Mesenchymal stem cell (in vitro differentiated cells and primary cell): ENCODE measurements around the gene GADD45G.

Source experiments
- DNase-seq: peaks from one replicate; pipeline ENCODE4 v3.0.0-alpha.2; 2013
- H2AFZ ChIP-seq: one replicate; pipeline ENCODE4 v1.6.1; 2013; ENCODE audit warnings: low read depth, mild to moderate bottlenecking, control low read depth, inconsistent platforms, low read length, moderate library complexity
- H2AK5ac ChIP-seq: 2 replicates; pipeline ENCODE4 v1.6.1; 2013; ENCODE audit warnings: low read length, moderate library complexity, mild to moderate bottlenecking, inconsistent platforms; ENCODE audit not compliant: severe bottlenecking
- H2BK120ac ChIP-seq: one replicate; pipeline ENCODE4 v1.6.1; 2013; ENCODE audit warnings: low read depth, mild to moderate bottlenecking, inconsistent platforms, low read length, moderate library complexity
- H2BK12ac ChIP-seq, 2 experiments: one replicate each; pipeline ENCODE4 v1.6.1; 2013; ENCODE audit warnings: inconsistent platforms in 2 of 2, low read length in 2 of 2, mild to moderate bottlenecking in 2 of 2, moderate library complexity in 2 of 2, control low read depth in 1 of 2
- H2BK15ac ChIP-seq: one replicate; pipeline ENCODE4 v1.6.1; 2013; ENCODE audit warnings: mild to moderate bottlenecking, low read depth, inconsistent platforms; ENCODE audit not compliant: poor library complexity, severe bottlenecking
- H2BK5ac ChIP-seq: 2 replicates; pipeline ENCODE4 v1.6.1; 2013; ENCODE audit warnings: low read depth, mild to moderate bottlenecking, low read length, control low read depth, inconsistent platforms; ENCODE audit not compliant: poor library complexity, severe bottlenecking
- H3K14ac ChIP-seq, 2 experiments: one replicate each; pipeline ENCODE4 v1.6.1; 2013; ENCODE audit warnings: inconsistent platforms in 2 of 2, low read length in 2 of 2, control low read depth in 1 of 2, mild to moderate bottlenecking in 1 of 2, moderate library complexity in 1 of 2
- H3K18ac ChIP-seq, 2 experiments: one replicate each; pipeline ENCODE4 v1.6.1; 2013; ENCODE audit warnings: inconsistent platforms in 2 of 2, low read length in 2 of 2, control low read depth in 1 of 2, low read depth in 1 of 2, mild to moderate bottlenecking in 1 of 2
- H3K23ac ChIP-seq, 2 experiments: one replicate each; pipeline ENCODE4 v1.6.1; 2013; ENCODE audit warnings: inconsistent platforms in 2 of 2, low read length in 2 of 2, mild to moderate bottlenecking in 2 of 2, moderate library complexity in 2 of 2, control low read depth in 1 of 2
- H3K27ac ChIP-seq: 2 replicates; pipeline ENCODE4 v1.5.1; 2013; ENCODE audit warnings: mild to moderate bottlenecking, moderate library complexity, low read length, control low read depth, inconsistent platforms; ENCODE audit not compliant: poor library complexity, severe bottlenecking
- H3K27me3 ChIP-seq, 2 experiments: 2 replicates each; pipeline versions ENCODE4 v1.6.1 to v1.7.0; 2013; ENCODE audit warnings: low read length in 2 of 2, mild to moderate bottlenecking in 2 of 2, moderate library complexity in 2 of 2, control low read depth in 1 of 2, inconsistent platforms in 1 of 2; ENCODE audit not compliant: control insufficient read depth in 1 of 2, insufficient read depth in 1 of 2
- H3K36me3 ChIP-seq, 2 experiments: 2 replicates each; pipeline versions ENCODE4 v1.6.1 to v1.7.0; 2013; ENCODE audit warnings: low read length in 2 of 2, control low read depth in 1 of 2, inconsistent platforms in 1 of 2, low read depth in 1 of 2, mild to moderate bottlenecking in 1 of 2; ENCODE audit not compliant: insufficient read depth in 2 of 2, control insufficient read depth in 1 of 2
- H3K4ac ChIP-seq, 2 experiments: one replicate each; pipeline ENCODE4 v1.6.1; 2013; ENCODE audit warnings: inconsistent platforms in 2 of 2, low read length in 2 of 2, mild to moderate bottlenecking in 2 of 2, moderate library complexity in 2 of 2, control low read depth in 1 of 2, low read depth in 1 of 2
- H3K4me1 ChIP-seq: 2 replicates; pipeline ENCODE4 v1.6.1; 2013; ENCODE audit warnings: low read depth, low read length, control low read depth; ENCODE audit not compliant: control insufficient read depth, insufficient read depth
- H3K4me2 ChIP-seq: 2 replicates; pipeline ENCODE4 v1.6.1; 2013; ENCODE audit warnings: low read length, mild to moderate bottlenecking, inconsistent platforms; ENCODE audit not compliant: poor library complexity, severe bottlenecking
- H3K4me3 ChIP-seq, 2 experiments: 2 replicates each; pipeline versions ENCODE4 v1.5.1 to v1.7.0; 2013; ENCODE audit warnings: low read length in 2 of 2, mild to moderate bottlenecking in 2 of 2, control low read depth in 1 of 2, low read depth in 1 of 2; ENCODE audit not compliant: insufficient read depth in 1 of 2
- H3K79me1 ChIP-seq: replicated peaks from 2 replicates; pipeline ENCODE4 v1.6.1; 2013; ENCODE audit warnings: mild to moderate bottlenecking, control low read depth, low read length, inconsistent platforms; ENCODE audit not compliant: poor library complexity, severe bottlenecking
- H3K9ac ChIP-seq: 2 replicates; pipeline ENCODE4 v1.7.0; 2013; ENCODE audit warnings: mild to moderate bottlenecking, low read length, moderate library complexity
- H3K9me3 ChIP-seq: 2 replicates; pipeline ENCODE4 v1.7.0; 2013; ENCODE audit warnings: mild to moderate bottlenecking, low read length; ENCODE audit not compliant: control insufficient read depth
- H4K8ac ChIP-seq: one replicate; pipeline ENCODE4 v1.6.1; 2013; ENCODE audit warnings: inconsistent platforms, mild to moderate bottlenecking, low read length, moderate library complexity
- H4K91ac ChIP-seq: one replicate; pipeline ENCODE4 v1.6.1; 2013; ENCODE audit warnings: mild to moderate bottlenecking, low read length, inconsistent platforms
- WGBS: methylation state at CpG from one replicate; pipeline ENCODE4 v1.1.7; 2013; ENCODE audit warnings: mixed read lengths; 5-methylcytosine and 5-hydroxymethylcytosine counted together

The GADD45G gene

GRCh38 chr9:89606624-89607311 is 2.0 kb downstream of the GADD45G start:
- Histone ChIP-seq H3K4ac (no peak overlapping the region), H2BK12ac (no peak overlapping the region), H3K27me3 (peaks cover 25 to 27% of the 10 kb centered on the region in 2 experiments), H3K23ac (no peak overlapping the region), H2BK120ac (no peak overlapping the region), H3K9me3 (peaks cover 4% of the 10 kb centered on the region), H3K36me3 (no peaks in the 10 kb centered on the region), H3K4me2 (peak overlapping the region; percentile 19), H3K9ac (peak overlapping the region; percentile 87), H3K27ac (no peak overlapping the region), H3K14ac (no peak overlapping the region), H4K8ac (peak overlapping the region; percentile 76), H2BK5ac (no peak overlapping the region), H3K79me1 (peaks cover 2% of the 10 kb centered on the region), H3K4me1 (peaks cover 33% of the 10 kb centered on the region), H4K91ac (no peak overlapping the region), H3K4me3 (peak overlapping the region in 1 of 2 experiments; percentile 86), H2BK15ac (no peak overlapping the region), H2AFZ (no peak overlapping the region), H2AK5ac (no peak overlapping the region), H3K18ac (peak overlapping the region in 1 of 2 experiments; percentile 94)
- DNase-seq: peak; percentile 50
- 9% methylated on average over 5 of the region's 7 CpGs for WGBS

GRCh38 chr9:89608641-89609335 is 4.0 kb downstream of the GADD45G start:
- Histone ChIP-seq H3K4ac (no peak overlapping the region), H3K36me3 (no peaks in the 10 kb centered on the region), H4K8ac (no peak overlapping the region), H3K23ac (no peak overlapping the region), H3K79me1 (peaks cover 2% of the 10 kb centered on the region), H3K9ac (no peak overlapping the region), H3K27me3 (peaks cover 27 to 35% of the 10 kb centered on the region in 2 experiments), H3K27ac (no peak overlapping the region), H3K14ac (no peak overlapping the region), H3K4me2 (no peak overlapping the region), H2BK5ac (no peak overlapping the region), H2AK5ac (no peak overlapping the region), H2BK15ac (no peak overlapping the region), H3K9me3 (peaks cover 12% of the 10 kb centered on the region), H2BK120ac (no peak overlapping the region), H2BK12ac (no peak overlapping the region), H3K4me1 (peaks cover 27% of the 10 kb centered on the region), H4K91ac (no peak overlapping the region), H2AFZ (no peak overlapping the region), H3K4me3 (no peak overlapping the region), H3K18ac (no peak overlapping the region)
- WGBS: 98% methylated on average over 2 of the region's 3 CpGs
- DNase-seq: no peak

- Histone ChIP-seq H3K36me3 (no peaks in the 10 kb centered on the region), H2BK5ac (no peak overlapping the region), H4K91ac (no peak overlapping the region), H3K4me3 (no peak overlapping the region), H3K23ac (no peak overlapping the region), H3K79me1 (peaks cover 2% of the 10 kb centered on the region), H2BK12ac (no peak overlapping the region), H3K27me3 (peaks cover 27 to 37% of the 10 kb centered on the region in 2 experiments), H3K4me2 (no peak overlapping the region), H2AFZ (no peak overlapping the region), H3K27ac (no peak overlapping the region), H3K9ac (no peak overlapping the region), H3K4ac (no peak overlapping the region), H2AK5ac (no peak overlapping the region), H4K8ac (no peak overlapping the region), H3K14ac (no peak overlapping the region), H3K18ac (no peak overlapping the region), H3K9me3 (peaks cover 12% of the 10 kb centered on the region), H2BK120ac (no peak overlapping the region), H3K4me1 (peaks cover 21% of the 10 kb centered on the region), H2BK15ac (no peak overlapping the region)
- 85% methylated on average over 5 of the region's 8 CpGs for WGBS
- DNase-seq: no peak
Measured at GRCh38 chr9:89609426-89610006, 4.7 kb downstream of the GADD45G start.

- peaks cover 13% of the 10 kb centered on the region for H3K4me1 ChIP-seq
- H3K4me2 ChIP-seq: no peak overlapping the region
- peak overlapping the region; percentile 28 for H4K91ac ChIP-seq
- H3K27ac ChIP-seq: no peak overlapping the region
- no peak overlapping the region for H4K8ac ChIP-seq
- peaks cover 27 to 44% of the 10 kb centered on the region in 2 experiments for H3K27me3 ChIP-seq
- H3K14ac ChIP-seq: no peak overlapping the region
- H3K9me3 ChIP-seq: peaks cover 12% of the 10 kb centered on the region
- no peak overlapping the region for H3K9ac ChIP-seq
- H2BK5ac ChIP-seq: no peak overlapping the region
- 93% methylated on average over 7 of the region's 7 CpGs for WGBS
- no peak overlapping the region for H2BK12ac ChIP-seq
- H3K79me1 ChIP-seq: no peaks in the 10 kb centered on the region
- H3K4ac ChIP-seq: no peak overlapping the region
- no peak overlapping the region for H3K23ac ChIP-seq
- H2BK120ac ChIP-seq: no peak overlapping the region
- no peaks in the 10 kb centered on the region for H3K36me3 ChIP-seq
- no peak for DNase-seq
- H3K4me3 ChIP-seq: no peak overlapping the region
- H2AFZ ChIP-seq: no peak overlapping the region
- H2BK15ac ChIP-seq: no peak overlapping the region
- H2AK5ac ChIP-seq: no peak overlapping the region
- no peak overlapping the region for H3K18ac ChIP-seq
Measured at GRCh38 chr9:89610391-89610925, 5.6 kb downstream of the GADD45G start.
